HepG2 (cell line): ENCODE results near the gene SYT14. TPM values are rescaled to one million over a fixed set of nuclear protein-coding genes. Genes with fewer than 3 reads are reported as not detected.

Source experiments
- ATAC-seq: fragments of 200-7000 bp; cut with Tn5 transposase; 3 replicates; pipeline ENCODE4 v1.9.1; 2020; ENCODE audit warnings: mild to moderate bottlenecking, moderate library complexity
- BruUV-seq: library from RNA; stranded (reverse); fragments of 400-500 nt; replicated peaks from 2 replicates; lab custom pipeline; 2021; lab: Mats Ljungman, UMichigan
- CTCF ChIA-PET: fragments of 300-600 bp; formaldehyde crosslinking; extraction: SDS; loops from one replicate; lab custom pipeline; 2021; ENCODE audit warnings: low total read pairs, inconsistent platforms, low intra/inter-chr PET ratio; lab: Yijun Ruan, JAX
- POLR2A ChIA-PET: fragments of 350-600 bp; sonication (Branson Sonifier 250); formaldehyde crosslinking; loops from one replicate; lab custom pipeline; 2020; ENCODE audit warnings: antibody characterized with exemption, inconsistent platforms; lab: Yijun Ruan, JAX
- DNase-seq: peaks from one replicate; pipeline ENCODE4 v3.0.0-alpha.2; 2015; ENCODE audit warnings: low spot score
- FAIRE-seq: peaks from 3 replicates; lab custom pipeline; 2011; peaks lifted over from hg19 to GRCh38; lab: Jason Lieb, UNC
- H2AFZ ChIP-seq: one replicate; pipeline ENCODE4 v1.6.1; 2011; ENCODE audit warnings: low read length, inconsistent platforms
- H3K27ac ChIP-seq: fragments of 300-600 bp; 3 replicates; pipeline ENCODE4 v1.8.0; 2011; ENCODE audit warnings: mixed run types, mild to moderate bottlenecking, mixed read lengths, low read length, inconsistent platforms; ENCODE audit not compliant: insufficient read depth; ENCODE audit errors: extremely low read length
- H3K27me3 ChIP-seq, 2 experiments: fragments of 200-600 bp in 1 of 2; 2 replicates in 1 of 2; 3 replicates in 1 of 2; pipeline versions ENCODE4 v1.6.0 to v1.8.0; 2011; ENCODE audit warnings: low read length in 2 of 2, mild to moderate bottlenecking in 2 of 2, moderate library complexity in 2 of 2, inconsistent platforms in 1 of 2; ENCODE audit not compliant: insufficient read depth in 2 of 2, control insufficient read depth in 1 of 2
- H3K36me3 ChIP-seq, 2 experiments: fragments of 200-600 bp in 1 of 2; replicated peaks in 1 of 2; 2 replicates in 1 of 2; 3 replicates in 1 of 2; pipeline versions ENCODE4 v1.5.1 to v1.8.0; 2011; ENCODE audit warnings: low read length in 2 of 2, inconsistent platforms in 1 of 2; ENCODE audit not compliant: insufficient read depth in 2 of 2, control insufficient read depth in 1 of 2
- H3K4me1 ChIP-seq: 2 replicates; pipeline ENCODE4 v1.5.1; 2012; ENCODE audit warnings: low read length, inconsistent platforms; ENCODE audit not compliant: insufficient read depth
- H3K4me2 ChIP-seq: 2 replicates; pipeline ENCODE4 v1.6.0; 2011; ENCODE audit warnings: low read depth, low read length, inconsistent platforms
- H3K4me3 ChIP-seq, 3 experiments: fragments of 200-600 bp in 1 of 3; sonication (generic), shearing (Covaris generic) in 1 of 3; replicated peaks in 1 of 3; 2 replicates each; pipeline ENCODE4 v1.5.1; 2011 to 2016; ENCODE audit warnings: low read length in 3 of 3, inconsistent platforms in 2 of 3, low read depth in 2 of 3, mild to moderate bottlenecking in 2 of 3, control low read depth in 1 of 3, mixed read lengths in 1 of 3; ENCODE audit not compliant: insufficient read depth in 1 of 3
- H3K79me2 ChIP-seq: one replicate; pipeline ENCODE4 v1.6.1; 2011; ENCODE audit warnings: low read length, inconsistent platforms; ENCODE audit not compliant: insufficient read depth
- H3K9ac ChIP-seq: 2 replicates; pipeline ENCODE4 v1.6.0; 2011; ENCODE audit warnings: mild to moderate bottlenecking, low read depth, low read length, inconsistent platforms; ENCODE audit not compliant: insufficient read depth
- H3K9me3 ChIP-seq: 2 replicates; pipeline ENCODE4 v1.5.1; 2012; ENCODE audit warnings: mild to moderate bottlenecking, low read length
- H4K20me1 ChIP-seq: 2 replicates; pipeline ENCODE4 v1.6.0; 2011; ENCODE audit warnings: inconsistent platforms, mild to moderate bottlenecking, low read length, moderate library complexity; ENCODE audit not compliant: insufficient read depth
- E2F5 ChIP-seq: sonication (generic); formaldehyde crosslinking; conservative IDR thresholded peaks from 2 replicates; pipeline ENCODE4 v1.4.0; 2020; ENCODE audit warnings: missing genetic modification reagents
- KMT2A ChIP-seq: sonication (generic); formaldehyde crosslinking; IDR thresholded peaks from 2 replicates; pipeline ENCODE4 v1.4.0; 2020; ENCODE audit warnings: missing genetic modification reagents
- NFYB ChIP-seq: sonication (generic); formaldehyde crosslinking; IDR thresholded peaks from 2 replicates; pipeline ENCODE4 v1.4.0; 2020; ENCODE audit warnings: missing genetic modification reagents
- SAFB2 ChIP-seq: sonication (generic); formaldehyde crosslinking; IDR thresholded peaks from 2 replicates; pipeline ENCODE4 v1.5.1; 2020; ENCODE audit warnings: missing genetic modification reagents, low read depth, mild to moderate bottlenecking, borderline replicate concordance
- SNAPC5 ChIP-seq: sonication (generic); formaldehyde crosslinking; IDR thresholded peaks from 2 replicates; pipeline ENCODE4 v1.8.1; 2023; ENCODE audit warnings: mild to moderate bottlenecking, missing genetic modification reagents, borderline replicate concordance
- YY1 ChIP-seq: IDR thresholded peaks from 2 replicates; pipeline ENCODE4 v1.6.1; 2011; ENCODE audit warnings: low read length, low read depth, moderate library complexity, mild to moderate bottlenecking; ENCODE audit not compliant: insufficient read depth, insufficient replicate concordance
- ZBTB39 ChIP-seq: sonication (generic); formaldehyde crosslinking; IDR thresholded peaks from 2 replicates; pipeline ENCODE4 v1.5.0; 2020; ENCODE audit warnings: missing genetic modification reagents
- ZNF121 ChIP-seq: sonication (generic); formaldehyde crosslinking; IDR thresholded peaks from 2 replicates; pipeline ENCODE4 v1.5.0; 2020; ENCODE audit warnings: mild to moderate bottlenecking, missing genetic modification reagents
- ZNF280B ChIP-seq: sonication (generic); formaldehyde crosslinking; IDR thresholded peaks from 2 replicates; pipeline ENCODE4 v1.5.0; 2020; ENCODE audit warnings: missing genetic modification reagents, mild to moderate bottlenecking, borderline replicate concordance
- ZNF296 ChIP-seq: sonication (generic); formaldehyde crosslinking; conservative IDR thresholded peaks from 2 replicates; pipeline ENCODE4 v1.5.0; 2020; ENCODE audit warnings: mild to moderate bottlenecking, missing genetic modification reagents
- WGBS: methylation state at CpG from one replicate; pipeline ENCODE4 v1.1.6; 2017; ENCODE audit warnings: low lambda C conversion rate; 5-methylcytosine and 5-hydroxymethylcytosine counted together
- in situ Hi-C: cut with HindIII; loops from 2 replicates; pipeline ENCODE4 v1.10.0; 2017; ENCODE audit warnings: low pct_unique_long_range_greater_than_20kb; ENCODE audit not compliant: extremely low pct_ligation_motif_present
- intact Hi-C: fragments of 100-400 bp; cut with micrococcal nuclease; formaldehyde crosslinking; loops from one replicate; pipeline ENCODE4 v1.10.0; 2022; ENCODE audit not compliant: unreplicated experiment
- polyA plus RNA-seq, 8 experiments: library from polyadenylated mRNA; depleted of rRNA in 3 of 8; stranded (reverse) in 7 of 8; unstranded in 1 of 8; fragments of >200 nt; fragmentation: Illumina TruSeq in 4 of 8; extraction: Trizol in 4 of 8; gene quantifications; 2 replicates each; pipeline versions ENCODE4 v1.2.1 to v1.2.3, GENCODE V29; 2011 to 2016; ENCODE audit warnings: low read depth in 4 of 8, missing spikeins in 1 of 8, mixed read lengths in 1 of 8; ENCODE audit not compliant: insufficient read depth in 1 of 8
- total RNA-seq, 5 experiments: library from RNA; depleted of rRNA; stranded (reverse); fragments of >200 nt; fragmentation: Illumina TruSeq; extraction: Trizol; gene quantifications; 2 replicates each; pipeline ENCODE4 v1.2.3, GENCODE V29; 2016; ENCODE audit warnings: low read depth in 1 of 5
- TF ChIP-seq, protein P1 (sequence below): sonication (generic); formaldehyde crosslinking; IDR thresholded peaks from 2 replicates; pipeline ENCODE4 v1.4.0; 2020; ENCODE audit warnings: missing genetic modification reagents

The SYT14 gene
- total and polyA plus RNA-seq, 2 of the 13 experiments (the other 11 are each of a cell fraction or from before 2014, with no cell fraction given): not detected

- Histone ChIP-seq H3K4me2 (no peak overlapping the region), H3K79me2 (no peaks in the 10 kb centered on the region), H3K4me1 (no peaks in the 10 kb centered on the region), H3K9ac (no peak overlapping the region), H3K9me3 (no peaks in the 10 kb centered on the region), H4K20me1 (no peaks in the 10 kb centered on the region), H3K27me3 (no peaks in the 10 kb centered on the region), H3K4me3 (no peak overlapping the region), H3K27ac (no peak overlapping the region), H3K36me3 (no peaks in the 10 kb centered on the region), H2AFZ (no peak overlapping the region)
- WGBS: 20% methylated on average over 3 of the region's 3 CpGs
- DNase-seq (no peak), FAIRE-seq (no peak), ATAC-seq (no peak)
- ChIA-PET POLR2A (no interaction called here), CTCF (no interaction called here)
- no peak for TF ChIP-seq NFYB (CRISPR knock-in tag)
- TF ChIP-seq SAFB2 (CRISPR knock-in tag): no peak
- TF ChIP-seq, protein P1, sequence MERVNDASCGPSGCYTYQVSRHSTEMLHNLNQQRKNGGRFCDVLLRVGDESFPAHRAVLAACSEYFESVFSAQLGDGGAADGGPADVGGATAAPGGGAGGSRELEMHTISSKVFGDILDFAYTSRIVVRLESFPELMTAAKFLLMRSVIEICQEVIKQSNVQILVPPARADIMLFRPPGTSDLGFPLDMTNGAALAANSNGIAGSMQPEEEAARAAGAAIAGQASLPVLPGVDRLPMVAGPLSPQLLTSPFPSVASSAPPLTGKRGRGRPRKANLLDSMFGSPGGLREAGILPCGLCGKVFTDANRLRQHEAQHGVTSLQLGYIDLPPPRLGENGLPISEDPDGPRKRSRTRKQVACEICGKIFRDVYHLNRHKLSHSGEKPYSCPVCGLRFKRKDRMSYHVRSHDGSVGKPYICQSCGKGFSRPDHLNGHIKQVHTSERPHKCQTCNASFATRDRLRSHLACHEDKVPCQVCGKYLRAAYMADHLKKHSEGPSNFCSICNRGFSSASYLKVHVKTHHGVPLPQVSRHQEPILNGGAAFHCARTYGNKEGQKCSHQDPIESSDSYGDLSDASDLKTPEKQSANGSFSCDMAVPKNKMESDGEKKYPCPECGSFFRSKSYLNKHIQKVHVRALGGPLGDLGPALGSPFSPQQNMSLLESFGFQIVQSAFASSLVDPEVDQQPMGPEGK (CRISPR knock-in tag): no peak
- no peak for TF ChIP-seq SNAPC5 (CRISPR knock-in tag)
- no peak for TF ChIP-seq ZNF121 (CRISPR knock-in tag)
- no peak for TF ChIP-seq ZNF280B (CRISPR knock-in tag)
- TF ChIP-seq YY1: no peak
- no peak for TF ChIP-seq E2F5
- TF ChIP-seq KMT2A (CRISPR knock-in tag): no peak
- no peak for TF ChIP-seq ZNF296
- no peak for TF ChIP-seq ZBTB39 (CRISPR knock-in tag)
- intact Hi-C loops: no loop called here
- no TSS peak for BruUV-seq
- in situ Hi-C loops: no loop called here
These were observed 87.0 kb downstream of the SYT14 start for GRCh38 chr1:210024996-210025395.
